H1 (cell line): ENCODE data around the gene ATP9B. TPM values are rescaled to one million over a fixed set of nuclear protein-coding genes. Genes with fewer than 3 reads are reported as not detected.

ENCODE experiments used
- CTCF ChIA-PET: fragments of 300-600 bp; sonication (Branson Sonifier 250); formaldehyde crosslinking; loops from one replicate; lab custom pipeline; 2021; ENCODE audit not compliant: partially characterized antibody; lab: Charles Lee
- POLR2A ChIA-PET: fragments of 300-600 bp; sonication (Branson Sonifier 250); formaldehyde crosslinking; loops from one replicate; lab custom pipeline; 2021; ENCODE audit warnings: inconsistent platforms; ENCODE audit not compliant: partially characterized antibody; lab: Charles Lee
- DNase-seq, 2 experiments: peaks; one replicate each; pipeline versions ENCODE4 v3.0.0 to v3.0.0-alpha.2; 2010 to 2022; ENCODE audit warnings: low spot score in 2 of 2, low read depth in 1 of 2, mixed read lengths in 1 of 2
- FAIRE-seq: peaks from 2 replicates; lab custom pipeline; 2011; peaks lifted over from hg19 to GRCh38; lab: Jason Lieb, UNC
- H2AFZ ChIP-seq: 2 replicates; pipeline ENCODE4 v1.8.1; 2012; ENCODE audit warnings: low read length, inconsistent platforms
- H2AK5ac ChIP-seq: 2 replicates; pipeline ENCODE4 v1.6.1; 2013; ENCODE audit warnings: low read depth, low read length
- H2BK120ac ChIP-seq: replicated peaks from 2 replicates; pipeline ENCODE3; 2013; ENCODE audit warnings: low read depth, low read length, inconsistent platforms
- H2BK12ac ChIP-seq: 2 replicates; pipeline ENCODE4 v1.6.1; 2013; ENCODE audit warnings: low read depth, low read length
- H2BK15ac ChIP-seq: 2 replicates; pipeline ENCODE4 v1.6.1; 2013; ENCODE audit warnings: low read length
- H2BK20ac ChIP-seq: 2 replicates; pipeline ENCODE4 v1.6.1; 2013; ENCODE audit warnings: low read length
- H2BK5ac ChIP-seq: 2 replicates; pipeline ENCODE4 v1.6.1; 2013; ENCODE audit warnings: low read depth, low read length
- H3K14ac ChIP-seq: 2 replicates; pipeline ENCODE4 v1.6.1; 2013; ENCODE audit warnings: inconsistent platforms; ENCODE audit not compliant: insufficient read length
- H3K18ac ChIP-seq: 2 replicates; pipeline ENCODE4 v1.6.1; 2013; ENCODE audit warnings: low read length; ENCODE audit errors: extremely low read depth
- H3K23ac ChIP-seq: 2 replicates; pipeline ENCODE4 v1.6.1; 2013; ENCODE audit warnings: inconsistent platforms; ENCODE audit not compliant: insufficient read length
- H3K23me2 ChIP-seq: 2 replicates; pipeline ENCODE4 v1.6.1; 2013; ENCODE audit warnings: low read depth, low read length
- H3K27ac ChIP-seq: 2 replicates; pipeline ENCODE4 v1.6.1; 2011; ENCODE audit warnings: low read depth, low read length, inconsistent platforms
- H3K27me3 ChIP-seq, 4 experiments: replicated peaks in 1 of 4; 1 replicate in 1 of 4; 2 replicates in 3 of 4; pipeline versions ENCODE4 v1.6.1 to v1.8.1; 2011 to 2013; ENCODE audit warnings: low read length in 3 of 4, mild to moderate bottlenecking in 3 of 4, inconsistent platforms in 2 of 4, mixed read lengths in 2 of 4, moderate library complexity in 1 of 4; ENCODE audit not compliant: control insufficient read depth in 3 of 4, insufficient read depth in 3 of 4; ENCODE audit errors: extremely low read depth in 1 of 4
- H3K36me3 ChIP-seq, 4 experiments: 2 replicates each; pipeline versions ENCODE4 v1.6.1 to v1.8.1; 2011 to 2013; ENCODE audit warnings: mild to moderate bottlenecking in 4 of 4, low read length in 3 of 4, moderate library complexity in 2 of 4, control low read depth in 1 of 4, inconsistent platforms in 1 of 4; ENCODE audit not compliant: insufficient read depth in 4 of 4, control insufficient read depth in 2 of 4
- H3K4ac ChIP-seq: replicated peaks from 2 replicates; pipeline ENCODE3; 2013; ENCODE audit warnings: low read length, low read depth, mixed read lengths, inconsistent platforms; ENCODE audit not compliant: insufficient read length
- H3K4me1 ChIP-seq, 4 experiments: replicated peaks in 1 of 4; 1 replicate in 1 of 4; 2 replicates in 3 of 4; pipeline versions ENCODE4 v1.6.1 to v1.8.1; 2011 to 2013; ENCODE audit warnings: low read length in 3 of 4, inconsistent platforms in 2 of 4, mixed read lengths in 1 of 4; ENCODE audit not compliant: insufficient read depth in 4 of 4, control insufficient read depth in 3 of 4
- H3K4me2 ChIP-seq, 2 experiments: 2 replicates each; pipeline versions ENCODE4 v1.6.1 to v1.8.1; 2011 to 2013; ENCODE audit warnings: low read depth in 2 of 2, low read length in 2 of 2, control low read depth in 1 of 2, inconsistent platforms in 1 of 2, mild to moderate bottlenecking in 1 of 2; ENCODE audit not compliant: insufficient read depth in 1 of 2
- H3K4me3 ChIP-seq, 4 experiments: fragments of 200-600, 300-600 bp in 1 of 4; sonication (generic), shearing (Covaris generic), sonication (Bioruptor Twin) in 1 of 4; 2 replicates each; pipeline versions ENCODE4 v1.5.1 to v1.8.1; 2011 to 2016; ENCODE audit warnings: low read length in 4 of 4, low read depth in 3 of 4, control low read depth in 2 of 4, inconsistent platforms in 2 of 4, mild to moderate bottlenecking in 2 of 4, mixed read lengths in 1 of 4, moderate library complexity in 1 of 4; ENCODE audit not compliant: insufficient read depth in 2 of 4; ENCODE audit errors: extremely low read depth in 1 of 4
- H3K56ac ChIP-seq: replicated peaks from 2 replicates; pipeline ENCODE3; 2013; ENCODE audit warnings: low read depth, mild to moderate bottlenecking, mixed read lengths, low read length, inconsistent platforms; ENCODE audit not compliant: insufficient read length
- H3K79me1 ChIP-seq: 2 replicates; pipeline ENCODE4 v1.6.1; 2013; ENCODE audit warnings: low read depth, low read length, control low read depth
- H3K79me2 ChIP-seq, 2 experiments: 2 replicates each; pipeline versions ENCODE4 v1.6.1 to v1.8.1; 2012 to 2013; ENCODE audit warnings: low read length in 2 of 2, mild to moderate bottlenecking in 2 of 2, inconsistent platforms in 1 of 2; ENCODE audit not compliant: insufficient read depth in 2 of 2, control insufficient read depth in 1 of 2
- H3K9ac ChIP-seq, 4 experiments: replicated peaks in 1 of 4; 1 replicate in 1 of 4; 2 replicates in 3 of 4; pipeline versions ENCODE4 v1.6.1 to v1.8.1; 2011 to 2013; ENCODE audit warnings: low read depth in 3 of 4, low read length in 3 of 4, control low read depth in 2 of 4, mild to moderate bottlenecking in 2 of 4, moderate library complexity in 2 of 4, inconsistent platforms in 1 of 4; ENCODE audit errors: extremely low read depth in 1 of 4
- H3K9me3 ChIP-seq, 2 experiments: 2 replicates each; pipeline versions ENCODE4 v1.6.1 to v1.8.1; 2012 to 2013; ENCODE audit warnings: mild to moderate bottlenecking in 2 of 2, moderate library complexity in 2 of 2, control low read depth in 1 of 2, inconsistent platforms in 1 of 2, low read depth in 1 of 2, low read length in 1 of 2, mixed read lengths in 1 of 2; ENCODE audit not compliant: insufficient read depth in 2 of 2
- H4K20me1 ChIP-seq, 2 experiments: replicated peaks in 1 of 2; 2 replicates each; pipeline versions ENCODE3 to v1.8.1; 2011 to 2013; ENCODE audit warnings: inconsistent platforms in 2 of 2, low read length in 2 of 2, mild to moderate bottlenecking in 1 of 2; ENCODE audit not compliant: insufficient read depth in 2 of 2, control insufficient read depth in 1 of 2
- H4K5ac ChIP-seq: 2 replicates; pipeline ENCODE4 v1.6.1; 2013; ENCODE audit warnings: low read length, low read depth, mixed read lengths, inconsistent platforms; ENCODE audit not compliant: insufficient read length
- H4K8ac ChIP-seq: 2 replicates; pipeline ENCODE4 v1.8.0; 2013; ENCODE audit warnings: mild to moderate bottlenecking, moderate library complexity, low read length, inconsistent platforms; ENCODE audit not compliant: insufficient read depth; ENCODE audit errors: extremely low read depth
- H4K91ac ChIP-seq: replicated peaks from 2 replicates; pipeline ENCODE3; 2013; ENCODE audit warnings: low read length, mixed read lengths, inconsistent platforms; ENCODE audit not compliant: insufficient read length
- ATF3 ChIP-seq: IDR thresholded peaks from 2 replicates; pipeline ENCODE4 v1.6.1; 2011; ENCODE audit warnings: low read depth, mild to moderate bottlenecking, low read length; ENCODE audit not compliant: insufficient read depth
- CREB1 ChIP-seq: IDR thresholded peaks from 2 replicates; pipeline ENCODE4 v1.6.1; 2012; ENCODE audit warnings: inconsistent platforms
- E2F6 ChIP-seq: IDR thresholded peaks from 2 replicates; pipeline ENCODE4 v1.6.1; 2012; ENCODE audit warnings: inconsistent platforms
- EZH2 ChIP-seq: fragments of 200-600 bp; sonication (generic); IDR thresholded peaks from 2 replicates; pipeline ENCODE4 v1.7.1; 2012; ENCODE audit warnings: low read depth, mild to moderate bottlenecking, moderate library complexity, low read length, inconsistent platforms; ENCODE audit not compliant: severe bottlenecking
- GTF2F1 ChIP-seq: IDR thresholded peaks from 2 replicates; pipeline ENCODE4 v1.6.1; 2012; ENCODE audit warnings: low read depth, low read length, improper control_type of control experiment, borderline replicate concordance
- JUN ChIP-seq: IDR thresholded peaks from 2 replicates; pipeline ENCODE4 v1.6.1; 2011; ENCODE audit warnings: low read depth, mild to moderate bottlenecking, improper control_type of control experiment, low read length
- KDM5A ChIP-seq: fragments of 200-600 bp; IDR thresholded peaks from 2 replicates; pipeline ENCODE4 v1.7.1; 2012; ENCODE audit warnings: mild to moderate bottlenecking, low read length, inconsistent platforms, mixed read lengths
- POLR2A ChIP-seq, 2 experiments: IDR thresholded peaks; 1 replicate in 1 of 2; 2 replicates in 1 of 2; pipeline ENCODE4 v1.6.1; 2011; ENCODE audit warnings: low read depth in 2 of 2, low read length in 2 of 2, mild to moderate bottlenecking in 2 of 2; ENCODE audit errors: control extremely low read depth in 1 of 2
- POLR2AphosphoS5 ChIP-seq: IDR thresholded peaks from 2 replicates; pipeline ENCODE4 v1.6.1; 2011; ENCODE audit warnings: low read depth, low read length
- RBBP5 ChIP-seq: IDR thresholded peaks from 2 replicates; pipeline ENCODE4 v1.7.1; 2012; ENCODE audit warnings: low read depth, mild to moderate bottlenecking, inconsistent platforms, low read length, moderate library complexity, borderline replicate concordance
- SIN3A ChIP-seq, 2 experiments: IDR thresholded peaks in 1 of 2; conservative IDR thresholded peaks in 1 of 2; 2 replicates each; pipeline ENCODE4 v1.6.1; 2011 to 2012; ENCODE audit warnings: low read length in 2 of 2, improper control_type of control experiment in 1 of 2, low read depth in 1 of 2, mild to moderate bottlenecking in 1 of 2
- SP4 ChIP-seq: IDR thresholded peaks from 2 replicates; pipeline ENCODE4 v1.6.1; 2012; ENCODE audit warnings: low read length, inconsistent platforms
- SRF ChIP-seq: IDR thresholded peaks from 2 replicates; pipeline ENCODE4 v1.6.1; 2011; ENCODE audit warnings: mild to moderate bottlenecking, low read depth, low read length, moderate library complexity
- TAF1 ChIP-seq: IDR thresholded peaks from 2 replicates; pipeline ENCODE4 v1.6.1; 2011; ENCODE audit warnings: mild to moderate bottlenecking, low read depth, low read length
- WGBS, 2 experiments: shearing (Covaris generic) in 1 of 2; methylation state at CpG; one replicate each; pipeline versions ENCODE4 v1.1.6 to v1.1.7; 2013 to 2015; ENCODE audit warnings: low lambda C conversion rate in 2 of 2, mixed read lengths in 2 of 2, inconsistent platforms in 1 of 2, low coverage in 1 of 2, missing lambda C conversion rate in 1 of 2; ENCODE audit not compliant: insufficient replicate concordance in 2 of 2, insufficient coverage in 1 of 2, insufficient read length in 1 of 2; ENCODE audit errors: extremely low coverage in 1 of 2, missing lambda C conversion rate in 1 of 2; 5-methylcytosine and 5-hydroxymethylcytosine counted together
- polyA plus RNA-seq, 7 experiments: library from polyadenylated mRNA; depleted of rRNA in 3 of 7; stranded (reverse) in 5 of 7; unstranded in 2 of 7; fragments of >200 nt in 5 of 7; fragments of 200-250 nt in 2 of 7; gene quantifications; 1 replicate in 5 of 7; 2 replicates in 1 of 7; 4 replicates in 1 of 7; pipeline versions ENCODE4 v1.2.1 to v1.2.3, GENCODE V29; 2011 to 2013; ENCODE audit warnings: missing spikeins in 2 of 7, mixed read lengths in 2 of 7
- total RNA-seq: library from RNA; stranded (reverse); fragmentation: NEBNext Ultra II Directional; extraction: Animal tissue kit (Norgen Biotek cat#: 25700); gene quantifications from 2 replicates; pipeline ENCODE4 v1.2.1, GENCODE V29; 2021

Gene ATP9B
- total and polyA plus RNA-seq, 2 of the 8 experiments (the other 6 are each of a cell fraction or from before 2014, with no cell fraction given): 15.1 to 21.7 TPM

GRCh38 chr18:79352432-79352831 lies 283.2 kb downstream of the ATP9B start:
- Histone ChIP-seq H3K18ac (no peak overlapping the region), H2BK20ac (no peak overlapping the region), H4K20me1 (peaks cover 0 to 3% of the 10 kb centered on the region in 2 experiments), H4K5ac (no peak overlapping the region), H3K27ac (no peak overlapping the region), H3K79me2 (no peaks in the 10 kb centered on the region), H3K4me1 (0 out of 7 replicates have a peak, but pooled peaks cover 0 to 4% (median 0%) of the 10 kb centered on the region in 4 experiments), H3K36me3 (no peaks in the 10 kb centered on the region; a peak in 1 of 8 replicates), H4K91ac (no peak overlapping the region), H3K27me3 (no peaks in the 10 kb centered on the region), H3K4me3 (no peak overlapping the region), H2AK5ac (no peak overlapping the region), H4K8ac (no peak overlapping the region; the same call in 1 of the 2 replicates), H3K56ac (no peak overlapping the region), H3K79me1 (no peaks in the 10 kb centered on the region), H3K4me2 (no peak overlapping the region), H3K9me3 (no peaks in the 10 kb centered on the region), H3K14ac (no peak overlapping the region), H3K4ac (no peak overlapping the region), H3K9ac (no peak overlapping the region), H3K23me2 (no peaks in the 10 kb centered on the region), H2BK15ac (no peak overlapping the region), H2BK5ac (no peak overlapping the region), H2BK12ac (no peak overlapping the region), H2BK120ac (no peak overlapping the region), H3K23ac (no peak overlapping the region), H2AFZ (no peak overlapping the region)
- ChIA-PET POLR2A (no interaction called here), CTCF (interaction anchor here (0.7 to 1.0 kb wide), 3 partner anchors 96 to 788 kb away, joined by 3 to 4 read pairs (median 3); no protein-coding TSS in a partner anchor)
- 94% methylated on average over 6 of the region's 6 CpGs; no CpG with 5 or more reads in 1 of the 2 experiments for WGBS, 2 experiments
- DNase-seq: no peak
- no peak for FAIRE-seq
- TF ChIP-seq ATF3 (no peak), E2F6 (no peak), GTF2F1 (no peak), TAF1 (no peak), JUN (no peak), POLR2AphosphoS5 (no peak), CREB1 (no peak), SIN3A (conservative IDR thresholded peaks at IDR 0.05 in 1 of 2, IDR thresholded peaks at IDR 0.05 in 1 of 2; ENCODE audit: low read depth in 1 of 2, low read length in 2 of 2) (no peak), SRF (no peak), SP4 (no peak), POLR2A (IDR thresholded peaks at IDR 0.05; ENCODE audit: control extremely low read depth in 1 of 2, low read depth in 2 of 2, low read length in 2 of 2) (no peak), EZH2 (no peak), RBBP5 (no peak), KDM5A (no peak)
